Astrocyte (in vitro differentiated cells and primary cell): ENCODE measurements around the gene EN2. TPM values are rescaled to one million over a fixed set of nuclear protein-coding genes. Genes with fewer than 3 reads are reported as not detected.

Experiments used
- DNase-seq: peaks from one replicate; pipeline ENCODE4 v3.0.0-alpha.2; 2010; ENCODE audit warnings: low read depth
- FAIRE-seq: peaks from 2 replicates; lab custom pipeline; 2011; peaks lifted over from hg19 to GRCh38; lab: Jason Lieb, UNC
- H2AFZ ChIP-seq: 2 replicates; pipeline ENCODE4 v1.6.0; 2012; ENCODE audit warnings: low read depth, low read length, inconsistent platforms
- H3K27ac ChIP-seq: 2 replicates; pipeline ENCODE4 v1.5.1; 2011; ENCODE audit warnings: low read depth, low read length, inconsistent platforms
- H3K27me3 ChIP-seq: 2 replicates; pipeline ENCODE4 v1.6.0; 2011; ENCODE audit warnings: low read length, inconsistent platforms; ENCODE audit not compliant: insufficient read depth
- H3K36me3 ChIP-seq: 2 replicates; pipeline ENCODE4 v1.5.1; 2011; ENCODE audit warnings: low read length, inconsistent platforms; ENCODE audit not compliant: insufficient read depth
- H3K4me1 ChIP-seq: 2 replicates; pipeline ENCODE4 v1.5.1; 2011; ENCODE audit warnings: low read length, inconsistent platforms; ENCODE audit not compliant: insufficient read depth
- H3K4me2 ChIP-seq: 2 replicates; pipeline ENCODE4 v1.6.0; 2012; ENCODE audit warnings: low read length, inconsistent platforms
- H3K4me3 ChIP-seq: 2 replicates; pipeline ENCODE4 v1.5.1; 2011; ENCODE audit warnings: low read depth, mild to moderate bottlenecking, low read length, inconsistent platforms; ENCODE audit not compliant: insufficient read depth
- H3K79me2 ChIP-seq: 2 replicates; pipeline ENCODE4 v1.6.0; 2012; ENCODE audit warnings: mild to moderate bottlenecking, low read length, inconsistent platforms; ENCODE audit not compliant: insufficient read depth
- H3K9ac ChIP-seq: 2 replicates; pipeline ENCODE4 v1.6.0; 2012; ENCODE audit warnings: mild to moderate bottlenecking, low read length, inconsistent platforms
- H3K9me3 ChIP-seq: 2 replicates; pipeline ENCODE4 v1.5.1; 2012; ENCODE audit warnings: low read depth, mild to moderate bottlenecking, low read length, inconsistent platforms; ENCODE audit not compliant: insufficient read depth
- H4K20me1 ChIP-seq: 2 replicates; pipeline ENCODE4 v1.6.0; 2012; ENCODE audit warnings: low read length, inconsistent platforms; ENCODE audit not compliant: insufficient read depth
- H3K27ac Mint-ChIP-seq: one replicate; pipeline ENCODE4 v1.8.0; 2021; ENCODE audit warnings: mild to moderate bottlenecking, mixed read lengths; ENCODE audit not compliant: unreplicated experiment
- H3K27me3 Mint-ChIP-seq: one replicate; pipeline ENCODE4 v1.8.0; 2021; ENCODE audit warnings: low read depth, mixed read lengths; ENCODE audit not compliant: unreplicated experiment
- H3K36me3 Mint-ChIP-seq: one replicate; pipeline ENCODE4 v1.8.0; 2021; ENCODE audit warnings: low read depth, mixed read lengths; ENCODE audit not compliant: unreplicated experiment
- H3K4me1 Mint-ChIP-seq: one replicate; pipeline ENCODE4 v1.8.0; 2021; ENCODE audit warnings: low read depth, mixed read lengths; ENCODE audit not compliant: unreplicated experiment
- H3K4me3 Mint-ChIP-seq: one replicate; pipeline ENCODE4 v1.8.0; 2021; ENCODE audit warnings: mild to moderate bottlenecking, moderate library complexity, mixed read lengths; ENCODE audit not compliant: unreplicated experiment
- H3K9me3 Mint-ChIP-seq: one replicate; pipeline ENCODE4 v1.8.0; 2021; ENCODE audit warnings: mild to moderate bottlenecking, mixed read lengths; ENCODE audit not compliant: unreplicated experiment
- CTCF ChIP-seq: IDR thresholded peaks from 2 replicates; pipeline ENCODE4 v1.5.1; 2011; ENCODE audit warnings: low read depth, mild to moderate bottlenecking, inconsistent platforms, low read length, moderate library complexity; ENCODE audit not compliant: insufficient read depth
- EZH2 ChIP-seq: IDR thresholded peaks from 2 replicates; pipeline ENCODE4 v1.6.1; 2012; ENCODE audit warnings: mild to moderate bottlenecking, low read length, inconsistent platforms; ENCODE audit not compliant: insufficient read depth
- total RNA-seq: library from RNA; stranded (reverse); gene quantifications from 2 replicates; pipeline ENCODE4 v1.2.1, GENCODE V29; 2021

Gene EN2
- total RNA-seq, 1 donor from 2014 or later = not detected

DNA sequence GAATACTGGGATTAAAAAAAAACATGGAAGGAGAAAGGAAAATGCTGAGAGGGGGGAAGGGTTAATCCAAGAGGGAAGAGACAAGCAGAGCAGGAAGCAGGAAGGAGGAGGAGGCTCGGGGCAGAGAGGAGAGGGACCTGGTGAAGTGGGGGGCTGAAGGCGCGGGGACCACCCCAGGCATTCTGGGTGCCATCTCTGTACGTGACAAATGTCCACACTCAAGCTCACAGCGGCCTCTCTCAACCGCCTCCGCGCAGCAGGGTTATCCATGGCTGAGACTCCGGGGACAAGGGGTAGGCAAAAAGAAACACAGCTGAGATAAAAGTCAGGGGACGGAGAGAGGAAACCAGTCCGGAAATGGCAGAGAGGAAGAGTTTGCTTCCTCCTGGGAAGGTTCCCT is 33.9 kb downstream of the EN2 start:
- no peak for FAIRE-seq
- no peak for DNase-seq
- Histone ChIP-seq H4K20me1 (no peaks in the 10 kb centered on the region), H3K4me2 (no peak overlapping the region), H3K79me2 (no peaks in the 10 kb centered on the region), H3K27me3 (peaks cover 3% of the 10 kb centered on the region), H2AFZ (no peak overlapping the region), H3K36me3 (no peaks in the 10 kb centered on the region), H3K27ac (no peak overlapping the region), H3K4me1 (no peaks in the 10 kb centered on the region), H3K9ac (no peak overlapping the region), H3K9me3 (no peaks in the 10 kb centered on the region), H3K4me3 (no peak overlapping the region)
- Mint-ChIP-seq H3K4me3 (no peak overlapping the region), H3K36me3 (no peaks in the 10 kb centered on the region), H3K4me1 (peaks cover 2% of the 10 kb centered on the region), H3K9me3 (peaks cover 16% of the 10 kb centered on the region), H3K27me3 (peaks cover 89% of the 10 kb centered on the region), H3K27ac (no peak overlapping the region)
- TF ChIP-seq EZH2 (no peak), CTCF (no peak)

GRCh38 chr7:155493744-155494538 is 36.0 kb downstream of the EN2 start:
- Histone ChIP-seq H3K9me3 (no peaks in the 10 kb centered on the region), H3K4me2 (no peak overlapping the region), H3K79me2 (no peaks in the 10 kb centered on the region), H3K27me3 (peaks cover 9% of the 10 kb centered on the region), H3K27ac (no peak overlapping the region), H3K36me3 (no peaks in the 10 kb centered on the region), H3K9ac (no peak overlapping the region), H3K4me1 (no peaks in the 10 kb centered on the region), H2AFZ (no peak overlapping the region), H3K4me3 (no peak overlapping the region), H4K20me1 (no peaks in the 10 kb centered on the region)
- Mint-ChIP-seq H3K27ac (no peak overlapping the region), H3K4me1 (peaks cover 2% of the 10 kb centered on the region), H3K9me3 (peaks cover 16% of the 10 kb centered on the region), H3K4me3 (no peak overlapping the region), H3K27me3 (peaks cover 88% of the 10 kb centered on the region), H3K36me3 (no peaks in the 10 kb centered on the region)
- no peak for DNase-seq
- no peak for TF ChIP-seq CTCF
- no peak for TF ChIP-seq EZH2
- FAIRE-seq = no peak

GRCh38 chr7:155494551-155494950 is 36.6 kb downstream of the EN2 start:
- H3K27ac ChIP-seq = no peak overlapping the region
- no peak for DNase-seq
- no peak overlapping the region for H3K4me2 ChIP-seq
- no peak overlapping the region for H3K9ac ChIP-seq
- no peaks in the 10 kb centered on the region for H3K9me3 ChIP-seq
- peaks cover 90% of the 10 kb centered on the region for H3K27me3 Mint-ChIP-seq
- H3K27ac Mint-ChIP-seq = no peak overlapping the region
- H3K9me3 Mint-ChIP-seq = peaks cover 16% of the 10 kb centered on the region
- H3K4me1 ChIP-seq = no peaks in the 10 kb centered on the region
- H3K79me2 ChIP-seq = no peaks in the 10 kb centered on the region
- no peak overlapping the region for H3K4me3 ChIP-seq
- FAIRE-seq = no peak
- TF ChIP-seq EZH2 (no peak), CTCF (no peak)
- no peaks in the 10 kb centered on the region for H4K20me1 ChIP-seq
- no peaks in the 10 kb centered on the region for H3K36me3 Mint-ChIP-seq
- H3K4me3 Mint-ChIP-seq = no peak overlapping the region
- no peak overlapping the region for H2AFZ ChIP-seq
- peaks cover 2% of the 10 kb centered on the region for H3K4me1 Mint-ChIP-seq
- peaks cover 10% of the 10 kb centered on the region for H3K27me3 ChIP-seq
- no peaks in the 10 kb centered on the region for H3K36me3 ChIP-seq
